ENCODE measurements around the gene NMT2.
A peak's percentile ranks its signal among the peaks of the same experiment; 100 is the strongest.

NMT2 gene

GRCh38 chr10:15141136-15142054 is 27.1 kb downstream of the NMT2 start:
- DNase-seq (ENCODE audit: low spot score) = peak; percentile 31

GRCh38 chr10:15140698-15141097 is 27.8 kb downstream of the NMT2 start:
- no peak for DNase-seq (ENCODE audit: low spot score)

GRCh38 chr10:15137636-15138035 is 30.9 kb downstream of the NMT2 start:
- no peak for DNase-seq (ENCODE audit: low spot score)

- DNase-seq (ENCODE audit: low spot score) = no peak
Observed at GRCh38 chr10:15137036-15137359, 31.5 kb downstream of the NMT2 start.

GRCh38 chr10:15136129-15137035 is 32.1 kb downstream of the NMT2 start:
- DNase-seq (ENCODE audit: low spot score) = no peak

GRCh38 chr10:15131330-15131729 is 37.2 kb downstream of the NMT2 start:
- no peak for DNase-seq (ENCODE audit: low spot score)

GRCh38 chr10:15124908-15125307 is 43.6 kb downstream of the NMT2 start:
- no peak for DNase-seq (ENCODE audit: low spot score)

GRCh38 chr10:15124190-15124589 is 44.3 kb downstream of the NMT2 start:
- no peak for DNase-seq (ENCODE audit: low spot score)

- peak; percentile 75 for DNase-seq (ENCODE audit: low spot score)
Observed at GRCh38 chr10:15123749-15124184, 44.7 kb downstream of the NMT2 start.

GRCh38 chr10:15122477-15123030 is 45.9 kb downstream of the NMT2 start:
- peak; percentile 54 for DNase-seq (ENCODE audit: low spot score)

GRCh38 chr10:15121707-15122106 is 46.8 kb downstream of the NMT2 start:
- DNase-seq (ENCODE audit: low spot score) = no peak

- no peak for DNase-seq (ENCODE audit: low spot score)
Observed at GRCh38 chr10:15120523-15120922, 48.0 kb downstream of the NMT2 start.

- DNase-seq (ENCODE audit: low spot score) = no peak
Observed at GRCh38 chr10:15118615-15119014, 49.9 kb downstream of the NMT2 start.

- no peak for DNase-seq (ENCODE audit: low spot score)
Observed at GRCh38 chr10:15116225-15116624, 52.3 kb downstream of the NMT2 start.

GRCh38 chr10:15113766-15114165 is 54.7 kb downstream of the NMT2 start:
- DNase-seq (ENCODE audit: low spot score) = no peak

GRCh38 chr10:15112657-15113056 is 55.8 kb downstream of the NMT2 start:
- DNase-seq (ENCODE audit: low spot score) = peak; percentile 17

GRCh38 chr10:15106352-15107013 is 62.0 kb downstream of the NMT2 start:
- DNase-seq (ENCODE audit: low spot score) = peak; percentile 68

- no peak for DNase-seq (ENCODE audit: low spot score)
Observed at GRCh38 chr10:15103513-15103912, 65.0 kb downstream of the NMT2 start.

GRCh38 chr10:15099886-15100285 is 68.6 kb downstream of the NMT2 start:
- no peak for DNase-seq (ENCODE audit: low spot score)

GRCh38 chr10:15097011-15097812 is 71.3 kb downstream of the NMT2 start, which contains the start of gene RPP38:
Gene RPP38, plus strand, starts transcription at chr10:15097355. Its CDS starts 5,960 bp downstream, at chr10:15103315.
- peak; percentile 96 for DNase-seq (ENCODE audit: low spot score)

GRCh38 chr10:15096661-15097010 is 71.9 kb downstream of the NMT2 start:
- no peak for DNase-seq (ENCODE audit: low spot score)
